GM21360 (cell line): Measurements from ENCODE around the gene C11orf24.

Experiments
- ATAC-seq: cut with Tn5 transposase; IDR thresholded peaks from one replicate; pipeline ENCODE4 v1.9.1; 2021; ENCODE audit warnings: mild to moderate bottlenecking, moderate library complexity; ENCODE audit not compliant: unreplicated experiment

Gene C11orf24

DNA sequence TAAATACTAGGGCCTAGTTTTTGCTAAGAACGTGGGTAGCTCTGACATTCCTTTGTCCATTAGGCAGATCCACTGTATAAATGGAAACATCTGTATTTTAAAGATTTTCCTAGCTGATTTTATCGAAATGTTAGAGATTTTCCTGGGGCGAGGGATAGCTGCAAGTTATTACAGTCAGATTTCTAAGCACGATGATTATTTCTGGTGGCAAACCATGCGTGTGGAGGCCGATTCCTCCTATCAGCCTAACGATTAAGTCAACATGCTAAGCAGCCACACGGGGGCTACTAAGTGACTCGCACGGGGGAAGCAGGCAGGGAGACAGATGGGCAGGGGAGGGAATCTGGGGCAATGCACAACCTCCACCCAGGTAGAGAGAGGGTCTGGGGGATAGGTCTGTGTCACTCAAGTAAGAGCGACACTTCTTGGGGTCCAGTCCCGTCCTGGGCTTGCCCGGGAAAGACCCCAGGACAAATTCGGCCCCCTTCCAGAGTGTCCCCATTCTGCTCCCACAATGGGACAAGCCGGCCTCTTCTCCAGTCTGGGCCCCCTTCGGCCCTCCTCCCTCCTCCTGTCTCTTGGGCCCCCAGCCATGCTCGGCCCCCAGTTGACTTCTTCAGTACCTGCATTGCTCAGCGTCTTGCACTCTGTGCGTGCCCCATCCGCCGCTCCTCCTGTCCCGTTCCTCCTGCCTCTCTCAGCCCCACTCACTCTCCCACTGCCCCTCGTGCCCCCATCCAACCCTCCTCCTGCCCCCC, 571 bp downstream of the C11orf24 start:
- ATAC-seq, result peak; percentile 16

DNA sequence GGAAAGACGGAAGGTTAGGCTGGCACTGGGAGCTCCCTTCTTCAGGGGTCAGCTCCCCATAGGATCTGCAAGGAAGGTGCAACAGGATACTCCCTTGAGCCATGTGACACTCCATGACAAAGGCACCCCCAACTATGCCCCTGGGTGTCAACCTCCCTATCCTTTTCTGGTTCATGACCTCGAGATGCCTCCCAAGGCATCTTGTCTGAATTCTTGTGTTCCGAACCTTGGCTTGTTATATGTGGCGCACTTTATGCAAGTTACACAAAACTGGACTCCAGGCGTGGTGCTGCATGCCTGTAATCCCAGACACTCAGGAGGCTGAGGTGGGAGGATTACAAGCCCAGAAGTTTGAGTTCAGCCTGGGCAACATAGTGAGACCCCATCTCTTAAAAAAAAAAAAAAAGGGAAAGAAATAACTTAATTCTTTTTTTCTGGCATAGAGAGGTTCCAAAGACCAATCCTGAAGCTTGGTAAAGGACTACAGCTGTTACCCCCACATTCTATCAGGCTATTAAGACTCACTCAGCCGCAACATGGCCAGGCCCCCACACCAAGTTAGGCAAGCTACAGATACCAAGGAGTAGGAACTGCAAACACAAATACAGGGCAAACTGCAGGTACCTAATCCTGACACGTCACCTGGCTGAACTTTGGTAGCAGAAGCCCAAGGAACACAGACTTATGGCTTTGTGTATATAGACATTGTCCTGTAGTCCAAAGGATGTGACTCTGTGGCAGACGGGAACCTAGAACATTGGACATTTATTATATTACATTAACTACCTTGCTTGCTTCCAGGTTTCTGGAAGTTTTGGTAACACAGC, 1.4 kb downstream of the C11orf24 start:
- ATAC-seq, result no peak

DNA sequence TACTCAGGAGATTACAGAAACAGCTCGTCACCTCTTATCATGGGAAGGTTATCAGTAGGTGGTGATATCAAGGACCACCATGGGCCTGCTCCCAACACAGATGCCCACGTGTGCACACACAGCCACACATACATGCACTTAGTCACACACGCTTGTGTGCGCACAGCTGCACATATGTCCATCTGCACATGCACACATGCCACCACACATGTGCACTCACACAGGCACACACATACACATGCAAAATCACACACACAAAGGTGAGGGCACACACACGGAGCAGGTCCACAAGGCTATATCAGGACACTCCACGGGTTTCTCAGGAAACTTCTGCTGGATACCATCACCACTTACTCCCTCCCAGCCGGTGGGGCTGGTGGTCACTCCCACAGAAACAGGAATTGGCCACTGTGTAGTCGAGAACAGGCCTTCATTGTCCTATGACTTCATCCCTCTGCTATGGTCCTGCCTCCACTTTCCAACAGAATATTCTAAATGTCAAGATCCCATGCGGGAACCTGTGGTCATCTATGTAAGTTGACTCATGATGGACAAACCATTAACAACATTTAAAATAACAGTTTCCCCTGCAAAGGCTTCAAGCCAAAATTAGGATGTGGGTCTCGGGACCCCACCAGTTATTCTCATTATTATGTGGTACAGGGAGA, 2.2 kb downstream of the C11orf24 start:
- no peak for ATAC-seq

DNA sequence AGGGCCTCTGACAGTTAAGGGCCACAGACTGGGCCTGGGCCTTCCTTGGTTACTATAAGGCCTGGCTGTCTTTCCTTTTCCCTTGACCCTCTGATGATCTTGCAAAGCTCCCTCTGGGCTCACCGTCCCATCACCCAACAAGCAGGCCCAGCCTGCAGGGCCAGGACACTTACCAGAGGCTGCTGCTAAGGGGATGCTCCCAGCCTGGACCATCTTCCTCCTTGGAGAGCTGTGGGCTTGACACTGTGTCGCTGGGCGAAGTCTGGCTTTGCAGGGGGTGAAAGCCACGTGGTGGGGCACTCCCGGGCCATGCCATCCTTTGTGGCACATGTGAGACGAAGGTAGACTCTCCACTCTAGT, 3.9 kb downstream of the C11orf24 start:
- ATAC-seq, result no peak

DNA sequence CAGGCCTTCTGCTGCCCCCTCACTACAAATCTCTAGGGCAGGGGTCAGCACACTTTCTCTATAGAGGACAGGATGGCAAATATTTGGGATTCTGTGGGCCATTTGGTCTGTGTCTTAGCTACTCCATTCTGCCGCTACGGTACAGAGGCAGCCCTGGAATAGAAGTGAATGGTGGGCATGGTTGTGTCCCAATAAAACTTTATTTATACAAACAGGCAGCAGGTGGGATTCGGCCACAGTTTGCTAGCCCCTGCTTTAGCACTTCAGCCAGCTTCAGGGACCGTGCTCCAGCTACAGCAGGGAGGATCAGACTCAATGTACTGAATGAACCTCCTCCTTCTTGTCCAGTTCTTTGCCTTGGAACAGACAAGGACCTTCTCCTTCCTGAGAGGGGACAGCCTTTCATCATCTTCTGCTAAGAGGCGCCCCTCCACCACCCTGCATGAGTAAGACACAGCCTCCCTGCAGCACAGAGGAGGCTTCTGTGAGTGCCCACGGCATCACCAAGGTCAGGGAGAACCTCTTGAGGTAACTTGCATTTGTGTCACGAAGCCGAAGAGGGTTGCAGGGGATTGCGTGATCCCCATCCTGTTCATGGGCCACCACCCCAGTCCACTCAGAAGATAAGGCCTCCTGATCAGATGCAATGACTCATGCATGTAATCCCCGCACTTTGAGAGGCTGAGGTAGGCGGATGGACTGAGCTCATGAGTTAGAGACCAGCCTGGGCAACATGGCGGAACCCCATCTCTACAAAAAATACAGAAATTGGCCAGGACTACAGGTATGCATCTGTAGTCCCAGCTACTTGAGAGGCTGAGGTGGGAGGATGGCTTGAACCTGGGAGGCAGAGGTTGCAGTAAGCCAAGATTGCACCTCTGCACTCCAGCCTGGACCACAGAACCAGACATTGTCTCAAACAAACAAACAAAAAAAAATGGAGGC, 4.6 kb downstream of the C11orf24 start:
- ATAC-seq, result no peak

DNA sequence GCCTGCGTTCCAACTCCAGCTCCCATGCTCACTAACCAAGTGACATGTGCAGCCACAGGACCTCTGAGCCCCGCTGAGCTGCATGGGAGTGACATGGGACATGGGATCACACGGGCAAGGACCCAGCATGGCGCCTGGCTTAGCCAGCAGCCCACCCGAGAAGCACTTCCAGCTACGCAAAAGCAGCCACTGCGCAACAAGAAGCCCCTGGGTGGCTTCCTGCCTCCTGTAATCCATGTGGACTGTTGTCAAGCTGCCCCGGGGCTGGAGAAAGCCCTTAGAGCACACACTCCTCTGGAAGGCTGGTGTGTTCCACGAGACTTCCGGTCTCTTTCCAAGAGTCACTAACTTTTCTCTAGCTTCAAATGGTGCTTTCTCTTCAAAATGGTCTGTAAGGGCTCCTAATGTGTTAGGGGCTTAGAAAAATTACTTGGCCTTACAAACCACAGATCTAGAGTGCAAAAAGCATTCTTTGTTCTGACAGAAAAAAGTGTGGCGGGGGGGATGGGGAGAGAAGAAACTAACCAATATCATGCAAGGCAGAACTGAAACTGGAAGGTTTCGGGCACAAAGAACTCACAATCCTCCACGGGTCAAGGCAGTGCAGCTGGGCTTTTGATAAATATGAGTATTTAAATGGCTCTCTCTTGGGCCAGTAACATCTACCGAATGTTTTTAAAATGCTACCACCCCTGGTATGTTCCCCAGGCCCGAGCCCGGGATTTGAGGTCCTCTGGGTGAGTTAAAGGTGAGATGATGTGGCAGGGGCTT, 5.5 kb downstream of the C11orf24 start:
- ATAC-seq, result no peak

DNA sequence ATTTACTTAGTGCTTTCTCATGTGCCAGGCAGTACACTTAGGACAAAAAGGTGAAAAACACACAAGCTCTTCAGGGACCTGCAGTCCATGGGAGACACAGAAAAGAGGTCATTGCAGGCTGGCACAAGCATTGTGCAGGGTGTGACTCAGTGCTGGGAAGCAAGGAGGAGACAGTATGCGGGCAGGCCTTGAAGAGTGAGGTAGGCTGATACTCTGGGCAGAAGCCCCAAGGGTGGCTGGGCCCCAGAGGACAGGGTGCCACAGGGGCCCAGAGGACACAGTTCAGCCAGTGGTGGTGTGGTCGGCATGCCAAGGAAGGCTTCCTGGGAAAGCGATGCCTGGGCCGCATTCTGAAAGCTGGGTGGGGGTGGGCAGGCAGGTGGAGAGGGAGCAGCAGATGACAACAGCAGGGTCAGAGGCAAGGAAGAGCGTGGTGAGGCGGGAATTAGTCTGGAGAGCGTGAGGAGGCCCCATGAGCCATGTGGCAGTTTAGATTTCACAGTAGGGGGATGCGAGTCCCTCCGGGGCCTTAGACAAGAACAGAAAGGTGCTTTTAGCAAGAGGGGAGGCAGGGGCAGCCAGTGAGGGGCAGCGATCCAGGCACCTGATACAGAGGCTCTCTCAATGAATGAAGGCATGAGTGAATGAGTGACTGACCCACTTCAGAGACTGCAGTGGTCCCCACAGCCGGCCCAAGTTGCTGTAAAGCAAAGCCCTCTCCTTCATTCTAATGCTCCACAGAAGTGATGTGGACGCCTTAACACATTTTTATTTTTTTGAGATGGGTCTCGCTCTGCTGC, 6.8 kb downstream of the C11orf24 start:
- no peak for ATAC-seq

DNA sequence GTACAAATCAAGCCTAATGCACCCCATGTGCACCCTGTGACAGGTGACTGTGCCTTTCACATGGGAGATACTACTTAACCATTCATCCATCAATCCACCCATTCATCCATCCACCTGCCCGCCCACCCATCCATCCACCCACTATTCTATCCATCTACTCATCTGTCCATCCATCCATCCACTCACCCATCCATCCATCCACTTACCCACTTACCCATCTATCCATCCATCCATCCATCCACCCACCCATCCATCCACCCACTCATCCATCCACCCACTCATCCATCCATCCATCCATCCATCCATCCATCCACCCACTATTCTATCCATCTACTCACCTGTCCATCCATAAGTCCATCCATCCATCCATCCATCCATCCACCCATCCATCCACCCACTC, 7.5 kb downstream of the C11orf24 start:
- ATAC-seq, result no peak

DNA sequence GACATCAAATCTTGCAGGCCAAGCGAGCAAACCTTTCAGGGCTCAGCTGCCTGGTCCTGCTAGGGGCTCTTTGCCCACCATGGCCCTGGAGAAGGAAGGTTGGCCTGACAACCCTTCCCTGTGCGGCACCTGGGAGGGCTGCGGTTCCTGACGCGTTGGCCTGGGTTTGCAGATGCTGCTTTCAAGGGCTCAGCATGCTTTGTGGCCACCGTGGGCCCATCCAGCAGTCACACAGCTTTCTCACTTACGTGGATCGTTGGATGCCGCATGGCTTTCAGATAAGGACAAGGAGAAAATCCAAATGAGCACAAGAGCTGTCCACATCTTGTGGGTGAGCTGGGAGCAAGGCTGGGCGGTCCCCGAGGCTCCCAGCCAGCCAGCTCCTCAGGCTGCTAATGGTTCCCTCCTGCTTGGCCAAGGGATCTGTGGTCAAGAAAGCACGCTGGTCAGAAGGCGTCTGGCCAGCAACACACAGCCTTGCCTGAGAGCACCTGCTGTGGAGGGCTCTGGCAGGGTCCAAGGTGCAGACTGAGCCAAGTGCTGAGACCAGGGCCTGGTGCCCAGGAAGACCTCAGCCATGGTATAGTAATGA, 8.2 kb downstream of the C11orf24 start:
- no peak for ATAC-seq

DNA sequence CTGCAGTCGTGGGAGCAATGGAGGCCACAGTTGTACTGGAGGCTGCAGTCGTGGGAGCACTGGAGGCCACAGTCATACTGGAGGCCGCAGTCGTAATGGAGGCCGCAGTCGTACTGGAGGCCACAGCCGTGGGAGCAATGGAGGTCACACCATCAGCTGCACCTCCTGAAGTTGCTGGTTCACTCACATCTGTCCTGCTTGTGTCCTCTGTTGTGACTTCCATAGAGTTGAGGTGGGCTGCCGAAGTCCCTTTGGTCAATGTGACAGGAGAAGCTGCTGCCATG, 9.3 kb downstream of the C11orf24 start:
- ATAC-seq, result no peak

DNA sequence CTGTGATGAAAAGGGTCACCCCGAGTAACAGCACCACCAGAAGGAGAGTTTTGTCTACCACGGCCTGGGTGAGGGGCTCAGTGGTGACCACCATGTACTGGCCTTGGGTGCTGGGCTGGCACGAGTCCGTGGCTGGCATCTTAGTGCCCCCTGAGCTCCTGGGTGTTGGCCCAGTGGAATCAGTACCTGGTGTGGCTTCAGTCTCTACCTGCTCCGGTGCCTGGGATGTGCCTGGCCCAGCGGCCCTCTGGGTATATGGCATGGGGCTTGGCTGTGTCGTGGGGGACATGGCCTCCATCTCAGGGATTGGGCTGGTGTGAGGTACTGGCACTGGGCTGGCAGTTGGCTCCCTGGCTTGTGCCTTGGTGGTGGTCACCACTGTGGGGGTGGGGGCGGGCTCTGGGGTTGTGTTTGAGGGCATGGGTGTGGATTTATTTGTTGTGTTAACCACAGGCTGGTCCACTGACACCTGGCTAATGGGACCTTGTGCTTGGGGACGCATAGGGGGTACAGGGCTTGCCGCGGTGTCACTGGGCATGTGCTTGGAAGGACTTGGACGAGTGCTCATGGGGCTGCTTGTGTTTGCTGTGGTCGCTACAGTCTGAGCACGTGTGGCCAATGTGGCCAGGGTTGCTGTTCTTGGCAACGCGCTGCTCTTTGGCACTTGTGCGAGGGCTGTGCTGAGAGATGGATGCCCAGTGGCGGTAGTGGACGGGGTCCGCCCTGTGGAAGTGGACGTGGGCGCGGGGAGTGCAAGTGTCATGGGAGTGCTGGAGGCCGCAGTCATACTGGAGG, 9.8 kb downstream of the C11orf24 start:
- ATAC-seq, result no peak

DNA sequence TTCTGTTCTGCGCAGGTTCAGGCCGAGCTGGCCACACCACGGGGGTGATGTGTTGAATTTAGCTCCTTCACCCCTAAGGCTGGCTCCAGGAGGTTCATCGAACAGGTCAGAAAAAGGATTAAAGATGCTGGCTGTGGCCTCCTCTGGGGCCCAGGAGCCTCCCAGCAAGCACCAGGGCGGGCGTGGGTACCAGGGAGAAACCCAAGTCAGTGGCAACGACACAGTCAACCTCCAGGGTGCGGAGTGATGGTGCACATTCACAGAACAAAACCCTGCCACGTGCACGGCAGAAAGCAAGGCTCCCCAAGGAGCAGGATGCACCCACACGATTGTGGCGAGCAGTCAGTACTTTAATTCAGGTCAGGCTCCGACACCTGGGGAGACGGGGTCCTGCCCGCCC, 10.8 kb downstream of the C11orf24 start:
- no peak for ATAC-seq

DNA sequence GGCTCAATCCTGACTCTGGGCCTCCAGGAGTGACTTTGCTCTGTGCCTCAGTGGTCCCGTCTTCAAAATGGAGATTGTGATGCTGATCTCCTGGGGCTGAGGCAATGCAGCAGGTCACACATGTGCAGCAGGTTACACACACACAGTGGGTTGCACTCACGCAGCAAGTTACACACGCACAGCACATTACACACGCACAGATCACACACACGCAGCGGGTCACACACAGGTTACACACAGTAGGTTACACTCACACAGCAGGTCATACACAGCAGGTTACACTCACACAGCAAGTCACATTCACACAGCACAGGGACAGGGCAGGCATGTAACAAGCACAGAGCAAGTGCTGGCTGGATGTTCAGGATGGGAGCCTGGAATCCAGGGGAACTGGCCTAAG, 11.3 kb downstream of the C11orf24 start:
- no peak for ATAC-seq

DNA sequence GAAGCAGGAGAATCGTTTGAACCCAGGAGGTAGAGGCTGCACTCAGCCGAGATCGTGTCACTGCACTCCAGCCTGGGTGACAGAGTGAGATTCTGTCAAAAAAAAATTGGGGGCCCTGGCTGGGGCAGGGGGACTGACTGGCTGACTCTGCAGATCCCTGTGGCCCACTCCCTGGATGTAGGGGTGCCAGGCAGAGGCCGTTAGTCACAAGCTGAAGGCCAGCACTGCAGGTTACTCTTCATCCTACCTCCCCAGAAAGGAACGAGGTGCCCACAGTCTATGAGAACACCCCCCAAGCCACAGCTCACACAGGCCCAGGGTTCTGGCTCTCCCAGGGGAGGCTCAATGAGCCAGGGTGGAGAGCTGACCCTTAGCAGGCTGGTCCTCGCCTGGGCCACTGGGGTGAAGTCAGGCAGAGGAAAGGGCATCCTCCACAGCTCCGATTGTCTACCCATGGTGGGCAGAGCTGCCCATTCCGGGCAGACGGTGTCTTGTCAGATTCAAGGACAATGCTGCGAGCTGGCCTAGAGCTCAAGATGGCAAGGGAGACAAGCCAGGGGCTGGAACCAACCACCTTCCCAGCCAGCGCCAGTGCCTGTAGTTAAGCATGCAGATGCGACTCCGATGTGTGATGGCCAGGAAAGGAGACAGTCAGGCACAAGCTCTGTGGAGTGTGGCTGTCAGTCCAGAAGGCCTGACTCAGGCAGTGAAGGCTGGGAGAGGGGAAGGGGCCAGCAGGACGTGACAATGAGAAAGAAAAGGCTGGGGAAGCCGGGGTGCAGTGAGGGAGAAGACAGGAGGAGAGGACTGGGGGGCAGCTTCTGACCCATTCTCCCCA, 12.4 kb downstream of the C11orf24 start:
- no peak for ATAC-seq

DNA sequence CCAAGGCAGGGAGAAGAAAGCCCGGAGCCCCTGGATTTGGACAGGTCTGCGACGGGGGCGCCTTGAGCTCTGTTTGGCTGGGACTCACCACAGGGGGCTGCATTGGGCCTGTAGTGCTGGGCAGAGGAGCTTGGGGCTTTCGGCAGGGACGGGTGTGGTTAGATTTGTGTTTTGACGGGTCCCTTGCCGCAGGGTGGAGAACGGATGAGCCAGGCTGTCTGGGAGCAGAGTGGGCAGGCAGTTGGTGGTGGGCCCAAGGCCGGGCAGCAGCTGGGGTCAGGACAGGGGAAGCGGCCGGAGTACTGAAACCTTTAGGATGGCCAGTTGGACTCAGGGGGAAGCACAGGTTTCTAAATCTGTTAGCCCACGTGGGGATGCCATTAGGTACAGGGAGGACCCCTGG, 13.4 kb downstream of the C11orf24 start:
- ATAC-seq, result no peak

DNA sequence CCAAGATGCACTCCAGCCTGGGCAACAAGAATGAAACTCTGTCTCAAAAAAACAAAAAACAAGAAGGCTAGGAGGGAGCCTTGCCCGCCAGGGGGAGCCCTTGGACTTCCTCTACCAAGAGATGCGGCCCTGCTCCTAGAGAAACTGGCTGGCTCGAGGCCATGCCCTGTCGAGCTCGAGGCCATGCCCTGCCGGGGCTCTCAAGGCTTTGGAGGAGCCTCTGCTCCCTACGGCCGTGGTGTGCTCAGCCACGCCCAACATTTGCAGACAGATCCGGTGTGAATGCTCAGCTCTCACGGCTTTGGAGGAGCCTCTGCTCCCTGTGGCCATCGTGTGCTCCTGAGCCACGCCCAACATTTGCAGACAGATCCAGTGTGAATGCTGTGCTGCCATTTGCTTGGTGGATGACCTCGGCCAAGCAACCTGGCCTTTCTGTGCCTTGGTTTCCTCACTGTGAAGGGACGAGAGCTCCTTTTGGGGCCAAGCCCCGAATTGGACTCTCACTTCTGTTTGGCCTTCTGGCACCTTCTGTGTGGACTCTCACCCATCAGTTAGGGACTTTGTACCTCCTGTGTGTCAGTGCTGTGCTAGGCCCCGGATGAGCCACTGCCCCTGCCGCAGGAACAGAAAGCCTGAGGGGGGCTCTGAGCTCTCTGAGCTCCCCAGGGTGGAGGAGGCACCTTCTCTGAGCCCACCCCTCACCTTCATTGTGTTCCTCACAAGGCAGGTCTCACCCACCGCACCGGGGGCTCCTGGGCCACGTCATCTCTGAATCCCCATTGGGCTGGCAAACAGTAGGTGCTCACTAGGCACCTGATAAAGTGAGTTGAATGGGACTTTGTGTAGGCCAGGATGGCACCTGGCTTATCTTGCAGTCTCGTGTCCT, 14.1 kb downstream of the C11orf24 start:
- ATAC-seq, result no peak
